HG03175 (cell line): ENCODE results near the gene C2CD3.

Source experiments
- ATAC-seq: cut with Tn5 transposase; IDR thresholded peaks from one replicate; pipeline ENCODE4 v1.9.1; 2021; ENCODE audit warnings: mild to moderate bottlenecking, moderate library complexity; ENCODE audit not compliant: unreplicated experiment

C2CD3 gene

DNA sequence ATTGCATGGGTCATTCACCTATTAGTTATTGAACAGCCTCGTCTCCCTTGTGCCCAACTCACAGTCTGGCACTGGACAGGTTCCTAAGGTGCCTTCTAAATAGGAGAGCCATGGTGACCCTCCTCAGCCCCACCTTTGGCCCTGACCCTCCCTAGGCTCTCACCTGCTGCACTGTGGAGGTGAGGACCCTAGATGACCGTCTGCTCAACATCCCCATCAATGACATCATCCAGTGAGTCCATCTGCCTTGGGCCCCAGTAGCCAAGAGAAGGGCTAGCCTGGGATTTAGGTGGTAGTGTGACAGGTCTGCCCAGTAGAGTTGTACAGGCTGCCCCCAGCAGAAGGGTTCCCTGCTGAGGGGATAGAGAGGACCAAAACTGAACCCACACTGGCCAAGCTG, 201.7 kb downstream of the C2CD3 start:
- no peak for ATAC-seq

DNA sequence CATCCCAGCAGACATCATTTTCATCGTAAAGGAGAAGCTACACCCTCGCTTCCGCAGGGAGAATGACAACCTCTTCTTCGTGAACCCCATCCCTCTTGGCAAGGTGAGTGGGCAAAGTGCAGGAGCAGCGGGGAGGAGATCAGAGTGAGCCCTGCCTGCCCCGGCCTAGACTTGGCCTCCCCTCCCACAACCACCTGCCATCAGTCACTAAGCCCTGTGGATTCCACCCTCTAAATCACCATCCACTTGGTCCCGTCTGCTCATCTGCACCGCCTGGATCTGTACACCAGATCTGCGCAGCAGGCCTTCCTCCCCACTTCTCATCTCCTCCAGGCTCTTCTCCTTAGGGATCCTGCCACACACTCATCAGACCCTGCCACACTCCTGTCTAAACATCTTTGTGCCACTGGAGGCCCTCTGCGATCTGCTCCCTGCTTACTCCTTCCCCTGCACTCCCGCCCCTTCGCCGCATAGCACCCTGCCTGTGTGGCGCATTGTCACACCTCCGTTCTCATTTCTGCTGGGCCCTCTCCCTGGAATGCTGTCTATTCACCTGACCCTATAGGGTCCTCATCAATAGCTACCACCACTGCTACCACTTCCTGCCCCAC, 202.3 kb downstream of the C2CD3 start:
- no peak for ATAC-seq

DNA sequence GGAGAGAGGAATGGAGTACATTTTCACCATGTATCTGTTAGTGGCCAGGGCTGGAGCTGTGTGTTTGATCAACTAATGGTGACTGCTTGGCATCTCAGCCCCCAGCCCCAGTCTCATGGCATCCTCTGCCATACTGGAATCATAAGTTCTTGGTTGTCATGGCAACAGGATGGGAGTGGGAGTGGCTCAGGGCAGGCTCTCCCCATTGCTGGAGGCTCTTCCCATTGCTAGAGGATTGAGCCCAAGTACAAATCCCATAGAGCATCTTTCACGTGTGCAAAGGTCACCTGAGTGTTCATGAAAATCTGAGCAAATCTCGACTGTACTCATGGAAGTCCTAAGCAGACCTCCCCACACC, 205.1 kb downstream of the C2CD3 start:
- no peak for ATAC-seq

DNA sequence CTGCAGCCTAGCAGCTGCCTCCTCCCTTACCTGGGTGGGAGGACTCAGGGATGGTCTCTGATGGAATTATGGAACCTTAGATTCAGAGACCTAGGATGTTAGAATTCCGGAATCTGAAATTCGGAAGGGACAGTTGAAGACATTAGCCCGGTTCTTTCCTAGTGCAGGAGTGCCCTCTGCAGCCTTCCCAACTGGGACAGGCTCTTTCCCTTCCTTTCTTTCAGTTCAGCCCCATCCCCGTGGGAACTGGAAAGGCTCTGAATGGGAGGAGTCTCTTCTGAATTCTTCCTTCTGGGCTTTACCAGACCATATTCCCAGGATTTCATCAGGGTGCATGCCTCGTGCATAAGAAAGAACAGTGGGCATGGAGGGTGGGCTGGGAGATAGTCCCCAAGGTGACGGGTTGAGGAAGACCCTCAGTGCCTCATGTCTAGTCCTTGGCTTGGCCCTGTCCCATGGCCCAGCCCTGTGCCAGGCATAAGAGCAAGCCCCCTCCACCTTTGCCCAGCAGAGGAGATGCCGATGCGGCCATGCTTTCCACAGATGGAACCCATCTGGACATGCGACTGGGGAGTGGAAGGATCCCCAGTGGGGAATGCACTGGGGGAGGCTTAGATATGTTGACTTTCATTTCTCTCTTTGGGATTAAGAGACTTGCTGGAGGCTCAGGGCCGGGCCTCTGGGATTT, 205.6 kb downstream of the C2CD3 start:
- no peak for ATAC-seq

DNA sequence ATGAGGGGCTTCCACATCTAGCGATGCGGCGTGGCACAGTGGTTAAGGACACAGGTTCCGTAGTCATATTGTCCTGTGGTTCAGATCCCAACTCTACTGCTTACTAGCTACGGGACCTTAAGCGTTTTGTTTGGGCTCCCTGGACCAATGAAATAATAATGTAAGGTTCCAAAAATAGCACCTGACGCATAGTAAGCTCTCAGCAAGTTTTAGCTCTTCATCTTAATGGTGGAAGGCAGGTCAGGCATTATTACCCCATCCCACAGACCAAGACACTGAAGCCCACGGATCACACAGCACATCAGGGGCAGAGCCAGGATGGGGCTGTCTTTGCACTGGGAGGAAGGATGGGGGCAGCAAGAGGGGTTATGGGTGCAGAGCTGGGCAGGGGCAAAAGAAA, 206.9 kb downstream of the C2CD3 start:
- ATAC-seq, result no peak
